Measurements from ENCODE around the gene CAPN8.

- TF ChIP-seq CTCF (conservative IDR thresholded peaks at IDR 0.05) (no peak), ZFX (IDR thresholded peaks at IDR 0.05) (no peak)
Measured at GRCh38 chr1:223704921-223705878, 39.7 kb upstream of the CAPN8 start.

Data from C4-2B (cell line).